Heart left ventricle (tissue), 13 donors: ENCODE data around the gene PRG3.

Source experiments
- CTCF ChIP-seq, 12 donors: fragments of 200-600 bp; sonication (generic) in 4 of 12; IDR thresholded peaks; one replicate each; pipeline versions ENCODE4 v1.5.0 to v1.8.0; 2018 to 2022; ENCODE audit warnings: antibody characterized with exemption in 12 of 12, mild to moderate bottlenecking in 5 of 12
- POLR2A ChIP-seq, 2 donors: fragments of 450-650 bp; IDR thresholded peaks; one replicate each; pipeline ENCODE4 v1.6.1; 2017; ENCODE audit warnings: antibody characterized with exemption in 2 of 2, mild to moderate bottlenecking in 2 of 2, moderate library complexity in 2 of 2
- donor health status: ischemic (EF 13 %, LVEDD 7.1; RV severe dilation, severe dysfunction).
- donor health status: DM: no; HTN: yes; CAD: no.
- donor health status: DM: no; HTN: no; CAD: no.
- donor health status: ischemic (EF 25% LVEDD 6.9; RV normal size, moderate dysfunction).
- donor health status: ischemic (EF 25% LVEDD 5.7; RV mildly dilated, moderate dysfunction).
- donor health status: ischemic (EF 35%, LVEDD 5.7; RV mildly dilated, moderate dysfunction).
- donor health status: nonischemic (EF 11% LVEDD 7.7; RV severe dilation, severe dysfunction).
- donor health status: DM: yes; HTN: yes; CAD: no.
- donor health status: PGD.
- donor health status: ischemic (EF 29% LVEDD 5.4; RV normal size, mild dysfunction).
- donor health status: nonischemic (EF 23%, LVEDD 6.1; RV moderate dilation, normal function).

GRCh38 chr11:57395905-57396623 is 15.1 kb upstream of the PRG3 start:
- no peak for TF ChIP-seq CTCF (IDR thresholded peaks at IDR 0.05)
- TF ChIP-seq POLR2A (IDR thresholded peaks at IDR 0.05): no peak
